CD4-positive, alpha-beta T cell treated with Interleukin-17A for 1 hour (primary cell): Measurements from ENCODE around the gene FFAR1.
"Not testable (repeated sequence)": the region's sequence is repeated elsewhere in the genome, so short reads cannot be mapped to it uniquely, and the experiment has no call there.

Source experiments
- DNase-seq: peaks from one replicate; pipeline ENCODE4 v3.0.0-alpha.2; 2020

FFAR1 gene

GRCh38 chr19:35345671-35346111, 2.0 kb upstream of the FFAR1 start:
- no peak for DNase-seq

- peak; percentile 85 for DNase-seq
These were observed 1.3 kb upstream of the FFAR1 start for GRCh38 chr19:35346193-35347052.

GRCh38 chr19:35347930-35348298, 212 bp downstream of the FFAR1 start:
- no peak for DNase-seq

- no peak for DNase-seq
These were observed 1.4 kb downstream of the FFAR1 start for GRCh38 chr19:35348911-35349611.

- no peak for DNase-seq
These were observed 2.2 kb downstream of the FFAR1 start for GRCh38 chr19:35349614-35350521.

- no peak for DNase-seq
These were observed 2.9 kb downstream of the FFAR1 start for GRCh38 chr19:35350591-35350990.

- no peak for DNase-seq
These were observed 3.9 kb downstream of the FFAR1 start for GRCh38 chr19:35351411-35352176.

GRCh38 chr19:35352177-35352447, 4.4 kb downstream of the FFAR1 start:
- DNase-seq = no peak

GRCh38 chr19:35352448-35353304, 5.0 kb downstream of the FFAR1 start:
- DNase-seq = peak; percentile 78

- no peak for DNase-seq
These were observed 5.9 kb downstream of the FFAR1 start for GRCh38 chr19:35353635-35354034.

- DNase-seq = no peak
These were observed 7.2 kb downstream of the FFAR1 start for GRCh38 chr19:35354898-35355297.

- no peak for DNase-seq
These were observed 8.2 kb downstream of the FFAR1 start for GRCh38 chr19:35355791-35356460.

- DNase-seq = peak; percentile 17
These were observed 10.3 kb downstream of the FFAR1 start, which contains the start of gene FFAR3 for GRCh38 chr19:35357867-35358573. FFAR3 (plus strand) TSS chr19:35358460; CDS start chr19:35358891, 431 bp downstream.

GRCh38 chr19:35358834-35359233, 11.1 kb downstream of the FFAR1 start:
- not testable (repeated sequence) for DNase-seq

- not testable (repeated sequence) for DNase-seq
These were observed 11.7 kb downstream of the FFAR1 start for GRCh38 chr19:35359395-35359794.

GRCh38 chr19:35360081-35360480, 12.4 kb downstream of the FFAR1 start:
- DNase-seq = not testable (repeated sequence)

GRCh38 chr19:35360880-35361420, 13.2 kb downstream of the FFAR1 start:
- DNase-seq = no peak

GRCh38 chr19:35362261-35363000, 14.7 kb downstream of the FFAR1 start:
- DNase-seq = no peak

- DNase-seq = no peak
These were observed 15.4 kb downstream of the FFAR1 start for GRCh38 chr19:35363001-35363590.
